GM19455 (cell line): ENCODE results near the gene UBQLNL.

Experiments
- ATAC-seq: cut with Tn5 transposase; IDR thresholded peaks from one replicate; pipeline ENCODE4 v1.9.1; 2021; ENCODE audit not compliant: unreplicated experiment

UBQLNL gene, protein sequence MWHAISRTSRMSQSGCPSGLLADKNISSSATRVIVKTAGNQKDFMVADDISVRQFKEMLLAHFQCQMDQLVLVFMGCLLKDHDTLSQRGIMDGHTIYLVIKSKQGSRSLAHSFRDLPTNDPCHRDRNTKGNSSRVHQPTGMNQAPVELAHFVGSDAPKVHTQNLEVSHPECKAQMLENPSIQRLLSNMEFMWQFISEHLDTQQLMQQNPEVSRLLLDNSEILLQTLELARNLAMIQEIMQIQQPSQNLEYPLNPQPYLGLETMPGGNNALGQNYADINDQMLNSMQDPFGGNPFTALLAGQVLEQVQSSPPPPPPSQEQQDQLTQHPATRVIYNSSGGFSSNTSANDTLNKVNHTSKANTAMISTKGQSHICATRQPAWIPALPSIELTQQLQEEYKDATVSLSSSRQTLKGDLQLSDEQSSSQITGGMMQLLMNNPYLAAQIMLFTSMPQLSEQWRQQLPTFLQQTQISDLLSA

DNA sequence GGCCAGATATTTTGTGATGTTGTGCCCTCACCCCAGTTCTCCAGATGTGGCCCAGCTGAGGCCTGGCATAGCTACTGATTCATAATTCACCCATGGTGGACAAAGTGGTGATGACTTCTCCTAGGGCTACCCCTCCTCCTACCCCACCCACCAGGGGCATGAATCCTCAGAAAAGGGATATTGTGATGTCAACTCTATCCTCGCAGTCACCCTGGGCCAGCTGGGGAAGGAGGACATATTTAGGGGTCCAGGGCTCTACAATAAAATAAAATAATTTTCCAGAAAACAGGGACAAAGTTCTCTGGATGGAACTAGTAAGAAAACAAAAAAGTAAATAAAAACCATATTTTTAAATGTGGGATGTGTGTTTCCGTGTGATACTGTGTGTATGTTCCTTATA, at the start of gene UBQLNL:
TSS of gene UBQLNL (minus strand) at position 101 of the 400 bp plus-strand sequence. CDS start 258 bp downstream, outside the sequence.
- ATAC-seq, result no peak

DNA sequence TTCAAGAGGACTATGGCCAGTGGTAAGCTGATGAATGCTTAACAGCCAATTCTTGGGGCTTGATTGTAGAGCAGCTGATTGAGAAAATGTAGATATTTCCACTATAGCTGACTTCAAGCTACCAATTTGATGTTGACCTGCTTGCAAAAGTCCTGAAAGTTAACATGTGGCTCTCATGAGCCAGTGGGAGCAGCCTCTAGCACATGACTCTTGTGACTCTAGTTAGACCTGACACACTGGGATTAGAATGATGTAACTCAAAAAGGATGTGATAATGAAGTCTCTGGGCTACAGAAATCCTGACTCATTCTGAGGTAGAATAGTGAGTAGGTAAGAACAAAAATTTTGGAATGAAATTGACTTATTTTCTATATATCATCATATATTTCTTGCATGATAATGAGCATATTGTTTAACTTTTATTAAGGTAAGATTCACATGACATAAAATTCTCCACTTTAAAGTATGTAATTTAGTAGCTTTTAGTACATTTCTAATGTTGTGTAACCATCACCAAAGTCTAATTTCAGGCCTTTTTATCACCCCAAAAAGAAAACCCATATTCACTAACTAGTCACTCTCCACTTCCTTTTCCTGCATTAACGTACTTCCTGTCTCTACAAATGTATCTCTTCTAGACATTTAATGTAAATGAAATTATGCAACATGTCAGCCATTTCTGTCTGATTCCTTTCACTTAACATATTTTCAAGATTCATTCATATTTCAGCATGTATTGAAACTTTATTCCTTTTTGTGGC, 47.9 kb upstream of the UBQLNL start:
- no peak for ATAC-seq

DNA sequence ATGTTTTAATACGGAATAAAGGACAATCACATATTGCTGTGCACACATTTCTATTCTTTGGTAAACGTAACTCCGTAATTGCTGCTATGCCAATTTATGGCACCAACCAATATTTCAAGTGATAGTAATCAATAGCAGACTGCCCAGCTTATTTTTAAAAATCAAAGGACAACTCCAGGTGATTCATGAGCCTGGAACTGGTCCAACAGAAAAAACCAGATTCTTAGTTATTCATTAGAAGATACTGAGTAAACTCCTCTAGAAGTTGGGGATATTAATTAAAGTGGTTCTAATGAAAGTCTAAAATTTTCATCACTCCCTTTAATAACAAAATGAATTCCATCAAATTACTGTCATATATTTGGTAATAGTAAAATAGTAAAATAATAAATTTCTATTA, 41.3 kb upstream of the UBQLNL start:
- no peak for ATAC-seq

DNA sequence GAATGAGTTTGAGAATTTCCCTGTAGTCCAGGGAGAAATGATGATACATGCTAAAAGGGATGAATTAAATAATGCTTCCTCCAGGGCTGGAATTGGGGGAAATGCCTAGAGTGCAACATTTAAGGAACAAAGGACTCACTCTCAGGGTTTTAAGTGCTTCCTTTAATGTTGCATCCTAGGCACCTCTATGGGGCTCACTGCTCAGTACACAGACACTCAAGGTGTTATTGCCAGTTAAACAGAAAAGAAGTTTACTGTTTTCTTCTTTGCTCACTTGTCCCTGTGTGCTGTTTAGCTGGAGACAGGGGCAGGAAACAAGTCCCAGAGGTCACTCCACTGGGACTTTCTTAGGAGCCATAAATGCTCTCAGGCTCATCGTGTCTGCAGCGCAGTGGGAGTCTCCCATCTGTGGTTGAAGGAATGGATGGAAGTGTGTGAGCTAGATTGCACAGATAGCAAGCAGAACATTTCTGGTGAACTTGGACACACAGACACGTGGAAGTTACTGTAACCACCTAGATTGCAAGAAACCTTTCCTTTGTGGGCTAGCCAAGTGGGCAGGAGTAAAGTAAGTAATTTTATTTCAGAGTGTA, 40.2 kb upstream of the UBQLNL start:
- ATAC-seq, result no peak

DNA sequence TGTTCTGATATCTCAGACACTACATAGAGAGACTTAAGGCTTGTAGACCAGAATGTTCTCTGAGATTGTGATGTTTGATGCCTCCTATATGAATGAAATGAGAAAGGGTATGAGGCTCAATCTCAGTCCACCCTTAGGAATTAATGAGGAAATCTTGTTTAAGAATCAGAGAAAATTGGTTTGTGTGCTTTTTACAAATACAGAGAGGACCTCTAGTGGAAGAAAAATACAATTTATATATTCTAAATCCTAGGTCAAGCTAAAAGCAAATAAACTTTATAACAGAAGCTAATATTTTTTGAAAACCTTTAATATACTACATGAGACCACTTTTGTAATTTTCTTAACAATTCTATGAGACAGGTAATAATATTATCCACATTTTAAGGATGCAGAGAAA, 36.8 kb upstream of the UBQLNL start:
- no peak for ATAC-seq

DNA sequence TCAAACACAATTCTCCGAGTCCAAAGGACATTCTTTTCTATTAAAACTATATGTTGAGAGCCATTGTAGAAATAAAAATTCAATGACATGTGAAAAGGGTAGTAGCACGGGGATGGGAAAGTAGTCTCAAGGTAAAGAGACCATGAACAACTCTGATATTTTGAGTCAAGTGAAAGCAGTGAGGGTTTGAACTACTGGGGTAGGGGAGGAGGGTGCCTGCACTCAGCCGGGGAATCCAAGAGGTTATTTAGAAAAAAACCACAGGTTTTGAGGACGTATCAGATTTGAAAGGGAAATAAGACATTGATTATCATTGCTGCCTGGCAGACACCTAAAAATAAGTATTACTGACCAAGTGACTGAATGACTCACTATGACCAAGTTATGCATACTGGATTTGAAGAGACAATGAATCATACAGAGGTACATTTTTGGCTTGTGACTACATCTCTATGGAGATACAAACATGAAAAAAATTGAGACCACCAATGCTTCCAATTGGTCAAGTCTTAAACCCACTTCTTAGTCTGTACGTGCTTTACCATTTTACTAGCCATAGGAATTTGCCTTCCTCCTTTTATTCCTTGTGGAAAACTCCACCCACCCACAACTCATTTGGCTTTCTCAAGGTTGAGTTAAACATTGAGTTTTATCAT, 34.1 kb upstream of the UBQLNL start:
- ATAC-seq, result peak; percentile 68

DNA sequence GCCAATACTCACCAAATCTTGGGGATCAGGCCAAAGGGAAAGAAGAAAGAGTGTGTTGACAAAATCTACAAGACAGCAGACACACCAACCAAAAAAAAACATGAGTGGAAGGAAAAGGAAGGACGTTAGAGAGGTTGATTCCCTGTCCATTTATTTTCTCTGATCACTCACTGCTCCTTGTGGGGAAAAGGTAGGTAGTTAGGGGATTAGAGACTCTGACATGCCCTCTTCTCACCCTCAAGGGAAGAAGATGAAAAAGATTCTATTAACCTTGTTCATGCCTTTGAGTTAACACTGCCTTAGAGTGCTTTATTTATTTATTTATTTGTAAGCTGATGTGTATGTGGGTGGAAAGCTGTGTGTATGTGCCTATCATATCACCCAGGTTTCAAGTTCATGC, 31.9 kb upstream of the UBQLNL start, which contains the start of gene OR52H1:
TSS of gene OR52H1 (minus strand) at position 101 of the 400 bp plus-strand sequence. CDS start 3,035 bp downstream, outside the sequence.
- no peak for ATAC-seq

DNA sequence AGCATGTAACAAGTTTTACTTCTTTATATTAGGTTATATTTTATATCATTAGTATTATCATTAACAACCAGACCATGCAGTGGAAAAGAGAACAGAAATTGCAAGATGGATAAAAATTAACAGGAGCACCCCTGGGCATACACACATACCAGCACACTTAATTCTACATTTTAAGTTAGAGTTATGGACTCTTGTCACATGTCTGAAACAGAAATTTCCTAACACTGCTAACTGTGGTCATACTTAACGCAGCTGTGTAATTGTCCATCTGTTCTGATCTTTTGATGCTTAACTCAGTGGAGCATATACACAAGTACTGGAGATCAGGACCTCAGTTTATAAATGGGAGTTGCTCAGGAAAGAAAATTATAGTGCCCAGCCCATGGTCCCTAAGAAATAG, 31.5 kb upstream of the UBQLNL start:
- no peak for ATAC-seq

DNA sequence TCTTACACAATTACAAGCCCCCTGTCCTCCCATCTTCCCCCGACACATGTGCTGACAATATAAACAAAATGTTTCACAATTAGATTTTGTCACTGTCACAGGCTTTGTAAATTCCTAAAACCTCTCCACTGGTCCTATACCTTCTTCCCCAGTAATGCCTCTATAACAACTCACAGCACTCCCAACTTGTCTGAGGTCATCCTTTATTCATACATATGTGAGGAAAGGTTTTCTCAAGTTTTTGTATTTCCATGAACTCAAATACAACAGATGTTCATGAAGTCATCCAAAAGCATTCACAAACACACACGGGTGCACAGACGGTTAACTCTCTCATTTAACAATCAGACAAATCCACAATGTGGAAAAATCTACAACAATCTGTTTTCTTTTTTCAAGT, 30.0 kb upstream of the UBQLNL start:
- no peak for ATAC-seq

DNA sequence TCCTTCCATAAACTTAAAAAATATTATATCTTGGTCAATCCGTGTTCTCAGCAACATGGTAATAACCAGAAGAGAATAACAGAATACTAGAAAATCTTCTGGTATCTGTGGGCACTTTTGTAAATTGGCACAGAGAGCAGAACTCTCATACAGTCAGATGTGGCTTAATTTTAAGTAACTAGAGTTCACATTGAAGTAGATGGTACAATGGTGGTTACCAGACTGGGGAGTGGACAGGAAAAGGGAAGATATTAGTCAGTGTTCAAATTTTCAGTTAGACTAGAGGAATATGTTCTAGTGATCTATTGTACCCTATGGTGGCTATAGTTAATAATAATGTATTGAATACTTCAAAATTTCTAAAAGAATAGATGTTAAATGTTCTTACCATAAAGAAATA, 24.9 kb upstream of the UBQLNL start:
- no peak for ATAC-seq

DNA sequence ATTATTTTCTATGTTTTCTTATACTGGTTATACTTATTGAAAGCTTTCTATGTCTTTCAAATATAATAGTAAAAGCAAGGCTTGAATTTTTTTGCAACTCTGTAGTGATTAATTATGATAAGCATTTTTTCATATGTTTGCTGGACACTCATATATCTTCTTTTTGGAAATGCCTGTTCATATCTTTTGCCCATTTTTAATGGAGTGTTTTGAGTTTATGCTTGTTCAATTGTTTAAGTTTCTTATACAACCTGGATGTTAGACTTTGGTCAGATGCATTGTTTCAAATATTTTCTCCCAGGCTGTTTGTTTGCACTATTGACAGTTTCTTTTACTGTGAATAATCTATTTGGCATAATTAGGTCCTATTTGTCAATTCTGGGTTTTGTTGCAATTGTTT, 20.0 kb upstream of the UBQLNL start:
- ATAC-seq, result no peak

DNA sequence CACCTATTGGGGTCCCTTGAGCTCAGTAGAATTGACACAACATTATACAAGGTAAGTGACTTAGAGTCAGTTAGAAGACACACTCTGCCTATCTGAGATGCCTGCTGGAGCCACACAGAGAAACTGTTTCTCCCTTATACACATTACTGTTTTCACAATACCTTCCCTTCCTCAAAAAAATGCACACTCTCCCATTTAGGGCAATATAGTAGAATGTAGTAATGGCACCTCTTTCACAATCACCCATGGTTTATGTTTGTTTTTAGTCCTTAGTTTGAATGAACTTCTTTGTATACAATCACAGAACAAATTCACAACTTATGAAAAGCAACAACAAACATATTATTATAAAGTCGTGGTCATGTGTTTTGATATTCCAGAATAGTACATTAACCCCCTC, 17.5 kb upstream of the UBQLNL start:
- ATAC-seq, result no peak

DNA sequence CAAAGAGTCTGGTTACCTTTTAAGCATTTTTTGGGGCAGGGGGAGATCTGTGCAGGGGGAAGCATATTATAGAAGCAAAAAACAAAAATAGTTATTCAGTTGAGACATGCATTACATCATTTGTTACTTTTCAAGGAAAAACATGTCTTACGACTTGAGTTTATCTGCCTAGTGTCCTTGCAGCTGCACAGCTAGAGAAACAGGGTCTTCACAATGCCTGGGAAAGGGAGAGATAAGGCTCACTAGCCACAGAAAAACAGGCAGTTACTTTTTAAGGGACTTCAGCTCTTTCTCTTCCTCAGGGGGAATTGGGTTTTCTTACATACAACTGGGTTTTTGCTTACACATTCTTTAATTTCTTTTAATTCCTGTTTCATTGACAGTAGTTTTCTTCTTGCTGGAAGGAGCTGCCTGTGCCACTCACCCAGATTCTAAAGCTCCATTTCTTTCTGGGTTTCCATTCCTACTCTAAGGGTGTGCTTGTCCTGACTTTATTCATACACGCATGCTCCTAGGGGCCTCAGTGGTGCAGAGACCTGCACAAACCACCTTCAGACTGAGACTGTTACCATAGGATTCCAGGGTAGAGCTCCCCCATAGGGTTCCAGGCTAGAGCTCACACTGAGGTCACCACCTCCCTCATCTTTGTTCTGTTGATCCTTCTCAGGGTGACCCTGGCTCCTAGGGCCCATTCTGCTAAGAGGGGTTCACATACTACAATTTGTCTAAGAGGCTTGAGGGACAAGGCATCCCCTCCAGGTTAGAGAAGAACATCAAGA, 14.7 kb upstream of the UBQLNL start:
- ATAC-seq, result no peak

DNA sequence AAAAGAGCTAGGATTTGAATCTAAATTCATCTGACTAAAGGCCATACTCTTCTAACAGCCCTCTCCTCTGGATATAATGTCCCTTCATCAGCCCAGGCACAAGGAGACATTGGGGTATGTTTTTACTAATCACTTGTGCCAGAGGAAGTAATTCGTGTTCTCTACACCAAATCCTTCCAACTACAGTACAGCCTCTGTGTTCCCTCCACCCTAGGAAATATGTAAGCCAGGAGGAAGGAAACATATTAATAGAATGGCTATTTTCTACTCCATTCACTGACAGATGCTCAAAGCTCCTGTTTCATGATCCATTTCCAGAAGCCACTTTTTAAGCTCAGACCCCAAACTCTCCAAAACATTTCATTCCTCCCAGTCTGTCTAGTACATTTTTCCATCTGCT, 12.0 kb upstream of the UBQLNL start:
- ATAC-seq, result no peak

DNA sequence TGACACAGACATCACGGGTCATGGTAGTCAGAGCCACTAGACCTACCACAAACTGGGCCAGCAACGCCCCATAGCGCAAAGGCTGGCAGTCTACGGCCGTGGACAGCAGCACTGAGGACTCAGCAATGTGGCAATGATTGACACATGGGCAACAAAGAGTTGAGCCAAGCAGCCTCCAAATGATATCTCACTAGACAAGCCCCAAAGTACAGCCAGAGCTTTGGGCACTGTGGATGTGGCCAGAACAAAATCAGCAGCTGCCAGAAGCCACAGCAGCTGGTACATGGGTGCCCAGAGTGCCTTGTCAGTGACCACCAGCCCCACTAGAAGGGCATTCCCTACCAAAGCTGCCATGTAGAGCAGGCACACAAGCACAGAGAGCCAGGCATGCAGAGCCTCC, 11.2 kb upstream of the UBQLNL start:
- ATAC-seq, result no peak

DNA sequence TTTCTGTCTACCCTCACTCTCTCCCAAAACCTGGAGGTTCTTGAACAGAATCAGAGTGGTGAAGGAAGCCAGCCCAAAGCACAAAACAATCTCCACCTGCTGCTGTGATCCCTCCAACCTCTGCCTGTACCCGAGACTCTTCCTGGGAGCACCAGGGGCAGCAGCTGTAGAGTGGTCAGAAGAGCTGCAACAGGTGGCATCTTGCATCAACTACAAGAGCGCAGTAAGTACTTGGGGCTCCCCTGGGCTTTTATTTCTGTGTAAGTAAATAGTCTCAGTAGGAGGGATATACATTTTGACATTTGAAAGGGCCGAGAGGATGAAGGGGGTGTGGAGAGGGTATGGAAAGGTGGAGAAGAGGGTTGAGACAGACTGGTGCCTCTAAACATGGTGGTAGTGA, 8.3 kb upstream of the UBQLNL start:
- no peak for ATAC-seq

DNA sequence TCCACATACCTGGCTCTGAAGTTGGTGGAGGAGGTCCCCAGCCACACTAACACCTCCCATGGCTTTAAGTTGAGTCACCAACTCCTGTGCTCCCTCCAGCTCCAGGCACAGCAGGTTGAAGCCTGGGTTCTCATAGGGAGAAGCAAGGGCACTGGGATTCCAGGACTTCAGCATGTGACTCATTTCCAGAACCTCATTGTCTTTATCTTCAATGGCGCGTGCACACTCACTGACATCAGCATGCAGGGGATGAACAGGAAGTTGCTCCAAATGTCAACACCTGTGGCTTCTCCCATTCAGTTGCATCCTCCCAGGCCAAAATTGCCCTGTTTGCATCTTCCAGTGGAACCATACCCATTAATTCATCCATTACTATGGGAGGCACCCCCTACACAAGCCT, 5.8 kb upstream of the UBQLNL start:
- no peak for ATAC-seq

DNA sequence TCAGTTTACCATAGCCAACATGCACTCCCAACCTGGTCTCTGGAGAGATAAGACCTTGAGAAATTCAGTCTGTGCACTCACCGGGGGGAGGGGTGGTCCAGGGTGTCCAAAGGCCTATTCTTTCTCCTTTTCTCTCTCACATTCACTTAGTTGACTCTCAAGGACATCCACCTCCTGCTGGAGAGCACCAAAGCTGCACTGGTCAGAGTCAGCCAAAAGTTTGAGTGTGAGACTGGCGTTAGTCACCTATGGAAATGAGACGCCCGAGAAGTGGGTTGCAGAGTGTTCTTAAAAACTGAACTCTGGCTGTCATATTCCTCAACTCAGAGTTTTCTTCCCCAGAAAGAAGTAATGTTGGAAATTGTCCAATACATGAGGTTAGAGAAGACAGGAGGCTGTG, 5.0 kb upstream of the UBQLNL start:
- ATAC-seq, result no peak

DNA sequence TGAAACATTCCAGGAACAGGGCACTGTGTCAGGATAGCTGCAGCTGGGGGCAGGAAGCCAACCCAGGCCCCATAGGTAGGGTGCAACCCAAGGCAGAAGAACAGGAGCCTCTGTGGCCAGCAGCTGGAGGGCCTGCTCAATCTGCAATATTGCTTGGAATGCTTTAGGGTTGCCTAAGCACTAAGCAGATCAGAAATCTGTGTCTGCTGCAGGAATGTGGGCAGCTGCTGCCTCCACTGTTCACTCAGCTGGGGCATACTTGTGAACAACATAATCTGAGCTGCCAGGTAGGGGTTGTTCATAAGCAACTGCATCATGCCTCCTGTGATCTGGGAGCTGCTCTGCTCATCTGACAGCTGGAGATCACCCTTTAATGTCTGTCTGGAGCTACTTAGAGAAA, 1.7 kb downstream of the UBQLNL start:
- no peak for ATAC-seq

DNA sequence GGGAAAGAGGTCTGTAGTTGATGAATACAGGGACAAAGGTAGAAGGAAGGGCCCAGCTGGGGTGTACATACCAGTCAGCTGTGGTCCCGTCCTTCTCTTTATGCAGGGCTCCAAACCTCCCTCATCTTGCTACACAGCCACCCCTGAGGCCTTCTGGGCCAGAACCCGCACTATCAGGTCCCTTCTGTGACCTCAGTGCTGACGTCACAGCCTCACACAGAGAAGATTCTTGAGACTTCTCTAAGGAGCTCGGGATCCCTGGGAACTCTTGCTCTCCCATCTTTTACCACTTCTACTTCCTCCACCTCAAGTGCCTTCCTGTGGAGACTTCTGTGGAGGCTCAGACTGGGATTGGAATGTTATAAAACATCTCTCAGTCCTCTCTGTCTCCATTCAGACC, 6.7 kb downstream of the UBQLNL start, which contains the start of gene UBQLN3:
TSS of gene UBQLN3 (minus strand) at position 155 of the 400 bp plus-strand sequence. CDS start 399 bp downstream, outside the sequence.
- no peak for ATAC-seq
